NCI-H187 (cell line): ENCODE results near the gene CHMP3.

Source experiments
- DNase-seq, 2 experiments: peaks; one replicate each; lab custom pipeline; 2025; lab: John Stamatoyannopoulos, UW

CHMP3 gene

GRCh38 chr2:86466306-86466705 is 96.9 kb downstream of the CHMP3 start:
- DNase-seq: no peak

- no peak for DNase-seq
These were observed 98.6 kb downstream of the CHMP3 start for GRCh38 chr2:86464652-86465051.

DNA sequence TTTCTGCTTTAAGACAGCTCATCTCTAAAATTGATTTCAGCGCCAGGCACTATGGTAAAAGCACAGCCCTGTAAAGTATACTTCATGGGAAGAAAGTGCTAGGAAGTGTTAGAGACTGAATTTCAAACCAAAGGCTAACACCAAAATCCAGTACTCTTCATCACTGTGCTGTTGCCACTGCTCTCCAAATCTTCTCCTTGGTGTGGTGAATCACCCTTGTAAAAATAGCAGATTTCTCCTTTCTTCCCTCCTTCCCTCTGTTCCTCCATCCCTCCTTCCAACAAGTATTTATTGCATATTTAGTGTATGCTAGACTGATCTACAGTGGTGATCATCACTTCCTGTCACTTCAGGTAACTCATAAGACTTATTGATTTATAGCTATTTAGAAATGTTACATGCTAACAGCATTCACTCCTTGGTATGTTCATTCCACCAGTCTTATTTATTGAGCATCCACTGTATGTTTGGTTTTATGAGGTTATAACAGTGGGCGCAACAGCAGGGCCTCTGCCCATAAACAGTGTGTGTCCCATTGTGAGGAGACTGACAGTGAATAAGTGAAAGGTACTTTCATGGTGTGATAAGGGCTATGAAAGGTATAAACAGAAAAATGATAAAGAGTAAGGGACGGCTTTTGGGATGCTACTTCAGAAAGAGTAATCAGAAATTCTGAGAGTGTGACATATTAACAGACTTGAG is 102.0 kb downstream of the CHMP3 start:
- DNase-seq: no peak

DNA sequence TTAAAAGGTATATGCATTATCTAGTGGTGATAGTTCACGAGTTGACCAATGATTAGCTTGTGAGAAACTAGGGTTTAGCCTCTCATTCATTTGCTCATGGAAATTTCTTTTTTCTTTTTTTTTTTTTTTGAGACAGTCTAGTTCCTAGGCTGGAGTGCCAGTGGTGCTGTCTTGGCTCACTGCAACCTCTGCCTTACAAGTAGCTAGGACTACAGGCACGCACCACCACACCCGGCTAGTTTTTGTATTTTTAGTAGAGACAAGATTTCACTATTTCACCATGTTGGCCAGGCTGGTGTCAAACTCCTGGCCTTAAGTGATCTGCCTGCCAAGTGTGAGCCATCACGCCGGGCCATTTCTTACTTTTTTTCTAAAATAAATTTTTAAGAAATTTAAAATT is 108.1 kb downstream of the CHMP3 start:
- no peak for DNase-seq

DNA sequence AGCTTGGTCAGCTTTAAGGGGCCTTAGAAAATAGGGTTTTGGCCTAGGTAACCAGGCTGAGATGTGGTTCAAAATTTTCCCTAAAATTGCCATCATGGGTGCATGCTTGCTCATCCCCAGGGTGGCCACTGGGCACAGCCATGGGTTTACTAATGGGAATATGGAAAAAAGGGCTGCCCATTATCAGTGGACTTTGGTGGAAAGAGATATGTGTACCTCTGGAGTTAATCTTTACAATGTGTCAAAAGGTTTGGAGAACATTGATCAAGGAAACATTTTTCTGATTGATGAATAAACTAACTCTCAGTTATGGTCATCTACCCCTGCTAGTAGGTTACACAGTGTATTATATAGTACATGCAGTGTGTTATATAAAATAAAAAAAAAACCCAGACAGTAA is 109.0 kb downstream of the CHMP3 start:
- no peak for DNase-seq

- DNase-seq: no peak
These were observed 109.4 kb downstream of the CHMP3 start for GRCh38 chr2:86453836-86454235.
